ENCODE data around the gene FFAR4.

Gene FFAR4

DNA sequence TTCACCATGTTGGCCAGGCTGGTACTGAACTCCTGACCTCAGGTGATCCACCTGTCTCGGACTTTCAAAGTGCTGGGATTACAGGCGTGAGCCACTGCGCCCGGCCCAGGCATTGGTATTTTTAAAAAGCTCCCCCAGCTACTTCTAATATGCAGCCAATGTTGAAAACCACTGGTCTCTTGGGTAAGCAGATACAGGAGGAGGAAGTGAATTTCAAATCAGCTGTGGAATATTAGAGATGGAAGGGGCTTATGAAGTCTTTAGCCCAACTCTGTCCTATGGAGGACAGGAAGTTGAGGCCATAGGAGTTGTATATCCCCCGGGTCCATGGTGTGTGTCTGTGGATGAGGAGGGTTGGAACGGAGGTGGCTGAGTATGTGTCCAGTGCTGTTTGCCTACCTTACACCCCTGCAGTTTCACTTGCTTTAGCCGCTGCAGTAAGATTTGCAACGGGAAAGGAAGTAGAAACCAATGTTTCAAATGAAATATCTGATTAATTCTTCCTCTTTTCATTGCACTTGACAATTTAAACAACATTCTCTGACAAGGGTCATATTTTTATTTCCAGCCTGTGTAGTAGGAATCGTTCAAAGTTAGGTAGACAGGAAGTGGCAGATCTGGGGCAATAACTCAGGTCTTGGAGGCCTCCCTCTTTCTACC is 49.2 kb downstream of the FFAR4 start:
- TF ChIP-seq, protein P1, sequence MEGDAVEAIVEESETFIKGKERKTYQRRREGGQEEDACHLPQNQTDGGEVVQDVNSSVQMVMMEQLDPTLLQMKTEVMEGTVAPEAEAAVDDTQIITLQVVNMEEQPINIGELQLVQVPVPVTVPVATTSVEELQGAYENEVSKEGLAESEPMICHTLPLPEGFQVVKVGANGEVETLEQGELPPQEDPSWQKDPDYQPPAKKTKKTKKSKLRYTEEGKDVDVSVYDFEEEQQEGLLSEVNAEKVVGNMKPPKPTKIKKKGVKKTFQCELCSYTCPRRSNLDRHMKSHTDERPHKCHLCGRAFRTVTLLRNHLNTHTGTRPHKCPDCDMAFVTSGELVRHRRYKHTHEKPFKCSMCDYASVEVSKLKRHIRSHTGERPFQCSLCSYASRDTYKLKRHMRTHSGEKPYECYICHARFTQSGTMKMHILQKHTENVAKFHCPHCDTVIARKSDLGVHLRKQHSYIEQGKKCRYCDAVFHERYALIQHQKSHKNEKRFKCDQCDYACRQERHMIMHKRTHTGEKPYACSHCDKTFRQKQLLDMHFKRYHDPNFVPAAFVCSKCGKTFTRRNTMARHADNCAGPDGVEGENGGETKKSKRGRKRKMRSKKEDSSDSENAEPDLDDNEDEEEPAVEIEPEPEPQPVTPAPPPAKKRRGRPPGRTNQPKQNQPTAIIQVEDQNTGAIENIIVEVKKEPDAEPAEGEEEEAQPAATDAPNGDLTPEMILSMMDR (IDR thresholded peaks at IDR 0.05; ENCODE audit: control insufficient read depth, extremely low read depth, insufficient read depth) = no peak
- no peak for DNase-seq (ENCODE audit: low read depth)
- no peak overlapping the region for H3K4me3 ChIP-seq (ENCODE audit: low read depth, low read length)

DNA sequence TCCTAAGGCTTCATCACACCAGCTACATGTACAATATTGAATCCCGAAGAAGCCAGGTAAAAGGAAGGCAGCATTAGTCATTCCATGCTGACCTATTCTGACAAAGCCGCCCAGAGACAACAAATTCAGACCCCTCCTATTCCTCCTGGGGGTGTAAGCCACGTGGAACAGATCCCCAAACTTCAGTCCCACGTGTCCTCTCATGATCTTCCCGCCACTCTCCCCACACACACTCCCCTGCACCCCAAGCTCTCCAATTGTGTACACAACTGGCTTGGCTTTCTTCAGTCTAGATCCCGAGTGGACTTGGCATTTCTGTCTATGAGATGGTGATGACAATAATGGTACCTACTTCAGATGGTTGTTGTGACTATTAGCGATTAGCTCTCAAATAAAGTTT is 54.5 kb downstream of the FFAR4 start:
- TF ChIP-seq, protein P1 (IDR thresholded peaks at IDR 0.05; ENCODE audit: control insufficient read depth, extremely low read depth, insufficient read depth) = no peak
- H3K4me3 ChIP-seq (ENCODE audit: low read depth, low read length) = no peak overlapping the region
- no peak for DNase-seq (ENCODE audit: low read depth)

DNA sequence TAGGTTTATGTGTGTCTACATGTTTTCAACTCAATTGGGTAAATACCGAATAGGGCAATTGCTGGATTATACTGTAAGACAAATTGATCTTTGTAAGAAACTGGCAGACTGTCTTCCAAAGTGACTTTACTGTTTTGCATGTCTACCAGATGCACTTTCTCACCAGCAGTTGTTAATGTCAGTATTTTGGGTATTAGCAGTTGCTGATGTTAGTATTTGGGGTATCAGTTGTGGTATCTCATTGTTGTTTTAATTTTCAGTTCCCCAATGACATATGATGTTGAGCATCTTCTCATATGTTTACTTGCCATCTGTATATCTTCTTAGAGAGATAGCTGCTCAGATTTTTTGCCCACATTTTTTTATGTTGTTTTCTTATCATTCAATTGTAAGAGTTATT is 56.5 kb downstream of the FFAR4 start:
- H3K4me3 ChIP-seq (ENCODE audit: low read depth, low read length) = no peak overlapping the region
- TF ChIP-seq, protein P1 (IDR thresholded peaks at IDR 0.05; ENCODE audit: control insufficient read depth, extremely low read depth, insufficient read depth) = no peak
- DNase-seq (ENCODE audit: low read depth) = no peak

DNA sequence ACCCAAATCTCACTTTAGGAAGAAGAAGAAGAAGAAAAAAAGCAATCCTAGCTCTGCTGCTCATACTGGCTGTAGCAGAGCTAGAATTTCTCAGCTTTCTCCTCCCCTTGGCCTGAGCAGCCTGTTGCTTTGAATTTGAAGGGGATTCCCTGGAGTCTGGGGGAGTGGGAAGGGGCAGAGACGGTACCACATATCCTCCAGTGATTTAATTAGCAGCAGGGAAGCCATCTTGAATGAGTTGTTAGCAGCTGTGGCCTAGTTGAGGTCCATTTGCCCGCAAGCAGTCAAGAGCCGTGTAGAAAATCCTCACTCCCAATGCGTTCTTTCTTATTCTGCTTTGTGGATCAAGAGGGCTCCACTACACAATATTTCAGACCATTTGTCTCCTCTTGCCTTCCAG is 62.4 kb downstream of the FFAR4 start:
- TF ChIP-seq, protein P1 (IDR thresholded peaks at IDR 0.05; ENCODE audit: control insufficient read depth, extremely low read depth, insufficient read depth) = no peak
- no peak overlapping the region for H3K4me3 ChIP-seq (ENCODE audit: low read depth, low read length)
- DNase-seq (ENCODE audit: low read depth) = no peak

DNA sequence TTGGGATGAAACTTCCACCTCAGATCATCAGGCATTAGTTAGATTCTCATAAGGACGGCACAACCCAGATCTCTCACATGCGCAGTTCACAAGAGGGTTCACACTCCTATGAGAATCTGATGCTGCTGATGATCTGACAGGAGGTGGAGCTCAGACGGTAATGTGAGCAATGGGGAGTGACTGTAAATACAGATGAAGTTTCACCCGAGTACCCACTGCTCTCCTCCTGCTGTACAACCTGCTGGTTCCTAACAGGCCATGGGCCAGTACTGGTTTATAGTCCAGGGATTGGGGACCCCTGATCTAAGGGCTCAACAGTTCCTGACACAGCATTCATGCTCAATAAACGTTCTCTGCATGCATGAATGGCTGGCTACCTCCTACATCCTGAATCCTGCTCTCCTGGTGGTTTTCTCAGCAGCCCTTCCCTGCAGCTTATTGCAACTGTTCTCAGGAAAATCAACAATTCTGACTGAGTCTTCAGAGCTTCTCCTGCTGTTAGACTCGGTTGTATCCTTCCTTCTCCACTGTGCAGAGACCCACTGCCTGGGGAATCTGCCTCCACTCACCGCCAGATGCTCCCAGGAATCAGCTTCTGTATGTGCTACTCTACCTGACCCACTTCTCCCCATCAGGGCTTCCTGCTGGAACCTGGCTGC is 63.3 kb downstream of the FFAR4 start:
- no peak for DNase-seq (ENCODE audit: low read depth)
- TF ChIP-seq, protein P1 (IDR thresholded peaks at IDR 0.05; ENCODE audit: control insufficient read depth, extremely low read depth, insufficient read depth) = no peak
- no peak overlapping the region for H3K4me3 ChIP-seq (ENCODE audit: low read depth, low read length)

DNA sequence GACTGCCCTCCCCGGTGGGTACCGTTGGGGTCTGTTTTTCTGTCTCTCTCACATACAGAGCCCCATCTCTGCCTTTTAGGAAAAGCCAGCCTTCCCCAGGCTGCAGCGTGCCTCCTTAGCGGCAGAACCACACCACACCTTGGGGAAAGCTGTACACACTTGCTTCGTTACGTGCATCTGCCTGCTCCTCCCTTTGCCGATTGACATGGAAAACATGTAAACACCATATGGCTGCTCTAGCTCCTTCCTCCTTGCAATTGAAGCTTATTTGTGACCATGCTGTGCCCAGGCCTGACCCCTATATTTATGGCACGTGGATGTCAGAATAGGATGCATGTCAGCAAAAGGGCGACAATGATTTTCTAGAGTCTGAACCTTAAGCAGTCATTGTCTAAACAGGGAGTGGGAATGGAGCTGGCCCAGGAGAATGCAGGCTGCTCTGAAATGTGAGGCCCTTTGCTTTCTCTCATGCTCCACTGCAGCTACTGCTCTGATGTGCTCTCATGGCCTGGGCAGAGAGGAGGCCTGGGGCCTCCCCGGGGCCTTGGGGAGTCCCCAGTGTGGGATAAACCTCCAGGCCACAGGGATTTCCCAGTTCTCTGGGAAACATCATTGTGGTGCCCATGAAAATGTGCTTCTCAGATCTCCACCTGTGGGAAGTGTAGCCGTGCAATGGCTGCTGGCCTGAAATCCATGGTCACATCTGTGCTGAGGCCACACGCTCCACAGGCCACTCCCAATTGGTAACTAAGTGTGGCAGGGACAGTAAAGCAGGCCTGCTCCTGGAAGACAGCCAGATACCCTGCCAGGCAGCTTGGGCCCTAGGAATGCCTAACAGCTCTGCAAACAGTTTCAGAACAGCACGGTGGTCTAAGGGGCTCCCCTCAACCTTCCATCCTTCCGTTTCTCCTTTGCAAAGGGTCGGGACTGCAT is 64.4 kb downstream of the FFAR4 start:
- TF ChIP-seq, protein P1 (IDR thresholded peaks at IDR 0.05; ENCODE audit: control insufficient read depth, extremely low read depth, insufficient read depth) = no peak
- no peak overlapping the region for H3K4me3 ChIP-seq (ENCODE audit: low read depth, low read length)
- DNase-seq (ENCODE audit: low read depth) = no peak

Data from LNCaP clone FGC (cell line).